GM21825 (cell line): ENCODE data around the gene ADCY1.
"Not testable (repeated sequence)": the region's sequence is repeated elsewhere in the genome, so short reads cannot be mapped to it uniquely, and the experiment has no call there.

Experiments
- ATAC-seq: cut with Tn5 transposase; IDR thresholded peaks from one replicate; pipeline ENCODE4 v1.9.1; 2021; ENCODE audit warnings: mild to moderate bottlenecking, moderate library complexity; ENCODE audit not compliant: unreplicated experiment

The ADCY1 gene

GRCh38 chr7:45573661-45574415, at the start of gene ADCY1:
ADCY1 (plus strand) TSS chr7:45574368; CDS start chr7:45574544, 176 bp downstream.
- no peak for ATAC-seq

DNA sequence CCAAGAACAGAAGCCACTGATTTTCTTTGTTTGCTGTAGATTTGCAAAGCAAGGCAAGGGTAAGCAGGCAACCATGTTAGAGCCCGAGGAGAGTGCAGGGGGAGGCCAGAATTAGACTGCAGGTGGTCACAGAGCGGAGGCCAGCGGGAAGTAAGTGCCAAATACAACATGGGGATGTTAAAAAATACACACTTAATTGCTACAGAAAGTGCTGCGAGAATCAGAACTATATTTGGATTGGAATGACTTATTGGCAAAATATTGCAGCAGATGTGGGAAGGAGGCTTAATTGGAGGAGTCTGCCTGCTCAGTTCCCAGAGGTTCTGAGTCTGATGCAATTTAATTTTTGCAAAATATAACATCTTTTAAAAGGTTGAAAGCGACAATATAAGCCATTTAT, 49.7 kb upstream of the ADCY1 start:
- no peak for ATAC-seq

- no peak for ATAC-seq
Observed at GRCh38 chr7:45525057-45525456, 49.1 kb upstream of the ADCY1 start.

DNA sequence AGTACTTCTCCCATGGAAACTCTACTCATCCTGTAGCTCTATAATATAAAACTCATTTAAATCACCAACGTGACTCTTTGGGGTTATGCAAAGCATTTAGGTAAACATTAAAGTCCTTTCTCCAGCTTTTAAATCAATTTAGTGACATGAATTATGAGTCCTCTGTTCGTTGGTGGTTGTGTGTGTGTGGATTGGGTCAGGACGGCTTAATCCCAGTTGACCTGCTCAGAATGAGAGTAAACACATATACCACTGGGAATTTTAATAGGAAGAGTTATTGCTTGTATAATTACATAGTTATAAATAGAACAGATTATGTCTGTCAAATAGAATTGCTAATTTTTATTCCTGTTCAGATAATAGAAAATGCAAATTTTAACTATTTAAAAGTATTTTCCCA, 30.7 kb upstream of the ADCY1 start:
- no peak for ATAC-seq

DNA sequence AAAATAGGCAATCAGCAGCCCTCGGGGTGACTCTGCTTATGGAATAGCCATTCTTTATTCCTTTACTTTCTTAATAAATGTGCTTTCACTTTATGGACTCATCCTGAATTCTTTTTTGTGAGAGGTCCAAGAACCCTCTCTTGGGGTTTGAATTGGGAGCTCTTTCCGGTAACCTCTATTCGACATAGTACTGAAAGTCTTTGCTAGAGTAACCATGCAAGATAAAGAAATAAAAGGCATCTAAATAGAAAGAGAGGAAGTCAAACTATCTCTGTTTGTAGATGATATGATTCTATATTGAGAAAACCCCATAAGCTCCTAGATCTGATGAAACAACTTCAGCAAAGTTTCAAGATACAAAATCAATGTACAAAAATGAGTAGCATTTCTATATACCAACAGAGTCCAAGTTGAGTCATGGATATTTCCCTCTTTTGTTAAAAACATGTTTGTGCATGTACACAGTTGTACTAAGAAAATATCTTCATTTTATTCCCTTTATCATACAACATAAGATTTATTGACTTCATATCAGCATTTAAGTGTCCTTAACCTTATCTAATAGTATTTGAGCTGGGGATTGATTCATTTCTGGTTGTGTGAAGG, 29.0 kb upstream of the ADCY1 start:
- ATAC-seq: not testable (repeated sequence)

- not testable (repeated sequence) for ATAC-seq
Observed at GRCh38 chr7:45548917-45549316, 25.3 kb upstream of the ADCY1 start.

- no peak for ATAC-seq
Observed at GRCh38 chr7:45563401-45563800, 10.8 kb upstream of the ADCY1 start.

GRCh38 chr7:45563941-45564461, 10.2 kb upstream of the ADCY1 start:
- ATAC-seq: no peak

DNA sequence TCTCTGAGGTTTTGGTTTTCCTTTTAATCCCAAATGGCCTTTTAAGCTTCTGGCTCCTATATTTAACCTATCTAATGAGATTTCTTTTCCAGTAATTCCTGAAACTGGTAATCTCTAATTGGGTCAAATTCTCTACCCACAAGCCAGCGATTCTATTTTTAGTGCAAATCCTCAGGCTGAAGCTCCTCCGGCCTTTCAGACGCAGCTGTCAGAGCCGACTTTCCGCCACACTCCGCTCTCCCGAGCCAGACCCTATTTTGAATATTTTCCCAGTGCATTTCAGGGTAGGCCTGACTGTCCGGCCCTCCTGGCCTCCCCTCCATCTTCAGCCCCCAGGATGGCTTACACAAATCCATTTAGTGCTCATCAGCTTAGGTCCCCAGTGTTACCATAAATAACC, 9.7 kb upstream of the ADCY1 start:
- ATAC-seq: no peak

DNA sequence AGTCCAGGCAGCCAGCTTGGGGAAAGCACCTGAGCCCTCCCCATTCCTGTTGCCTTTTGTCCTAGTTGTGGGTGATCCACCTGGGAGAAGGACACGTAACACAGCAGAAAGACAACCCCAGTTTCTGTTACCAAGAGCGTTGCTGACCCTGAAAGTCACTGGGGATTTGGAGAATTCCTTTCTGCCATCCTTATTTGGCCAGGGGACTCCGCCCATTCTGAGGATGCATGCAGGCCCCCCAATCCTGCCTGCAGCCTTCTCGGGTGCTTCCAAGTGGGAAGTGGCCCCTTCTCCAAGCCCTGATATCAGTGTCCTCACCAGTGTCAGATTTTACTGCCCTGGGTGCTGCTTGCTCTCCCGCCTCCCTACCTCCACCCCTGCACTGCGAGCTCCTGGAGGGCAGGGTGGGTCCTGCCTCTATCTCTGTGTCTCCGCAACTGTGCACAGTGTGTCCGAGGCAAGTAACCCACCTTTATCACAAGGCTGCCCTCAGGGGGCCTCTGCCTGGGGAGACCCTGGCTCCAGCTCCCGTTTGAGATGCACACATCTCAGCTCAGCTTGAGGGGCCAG, 9.2 kb upstream of the ADCY1 start:
- ATAC-seq: no peak

- no peak for ATAC-seq
Observed at GRCh38 chr7:45566386-45566785, 7.8 kb upstream of the ADCY1 start.

GRCh38 chr7:45566961-45567360, 7.2 kb upstream of the ADCY1 start:
- ATAC-seq: no peak

DNA sequence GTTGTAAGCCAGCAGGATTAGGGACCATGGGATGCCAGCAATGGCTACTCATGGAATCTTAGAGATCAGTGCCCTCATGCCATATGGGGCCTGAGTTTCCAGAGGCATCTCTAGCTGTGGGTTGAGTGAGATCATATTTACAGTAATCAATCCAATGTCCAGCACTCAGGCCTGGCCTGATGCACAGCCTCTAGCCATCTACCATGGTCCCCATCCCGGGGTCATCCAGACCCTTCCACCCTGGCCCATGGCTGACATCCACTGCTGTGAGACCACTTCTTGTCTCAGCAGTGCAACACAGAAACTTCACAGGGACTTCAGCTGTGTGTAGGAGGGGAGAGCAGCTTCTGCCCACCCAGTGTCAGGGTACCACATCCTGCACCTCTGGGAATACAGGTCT, 6.5 kb upstream of the ADCY1 start:
- no peak for ATAC-seq

GRCh38 chr7:45568536-45569289, 5.5 kb upstream of the ADCY1 start:
- ATAC-seq: no peak

DNA sequence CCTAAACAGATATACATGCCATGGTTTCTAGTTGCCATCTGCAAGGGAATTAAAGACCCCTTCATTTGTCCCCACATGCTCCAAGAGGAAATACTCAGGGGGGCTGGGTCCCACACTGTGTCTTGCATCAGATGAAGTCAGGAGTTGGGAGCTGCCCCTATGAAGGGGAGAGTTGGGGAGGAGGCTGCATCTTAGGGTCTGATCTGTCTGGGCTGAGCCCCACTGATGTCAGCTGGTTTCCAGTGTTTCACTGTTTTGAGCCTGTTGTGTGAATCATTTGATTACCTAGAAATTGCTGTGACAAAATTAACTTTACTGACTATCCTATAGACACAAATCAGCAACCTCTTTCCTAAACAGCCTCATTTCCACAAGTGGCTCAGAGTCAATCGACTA, 4.9 kb upstream of the ADCY1 start:
- ATAC-seq: no peak

GRCh38 chr7:45570797-45571196, 3.4 kb upstream of the ADCY1 start:
- ATAC-seq: no peak

DNA sequence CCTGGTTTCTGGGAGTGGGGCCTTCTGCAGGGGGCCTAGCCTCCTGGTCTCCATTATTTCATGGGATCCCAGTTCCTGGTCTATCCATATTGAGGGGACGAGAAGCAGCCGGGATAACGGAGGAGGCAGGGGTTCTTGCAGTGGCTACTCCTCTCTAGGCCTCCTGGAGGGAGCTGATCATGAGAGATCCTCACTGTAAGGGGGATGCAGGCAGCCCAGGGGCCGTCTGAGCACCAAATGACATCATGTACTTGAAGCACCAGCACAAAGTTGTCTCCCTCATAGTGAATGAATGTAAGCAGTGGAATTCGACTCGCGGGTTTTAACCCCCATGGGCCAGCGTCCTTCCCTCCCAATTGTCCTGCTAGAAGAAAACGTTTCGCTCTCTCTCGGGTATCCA, 964 bp upstream of the ADCY1 start:
- no peak for ATAC-seq

GRCh38 chr7:45574416-45574668, 174 bp downstream of the ADCY1 start:
- no peak for ATAC-seq

DNA sequence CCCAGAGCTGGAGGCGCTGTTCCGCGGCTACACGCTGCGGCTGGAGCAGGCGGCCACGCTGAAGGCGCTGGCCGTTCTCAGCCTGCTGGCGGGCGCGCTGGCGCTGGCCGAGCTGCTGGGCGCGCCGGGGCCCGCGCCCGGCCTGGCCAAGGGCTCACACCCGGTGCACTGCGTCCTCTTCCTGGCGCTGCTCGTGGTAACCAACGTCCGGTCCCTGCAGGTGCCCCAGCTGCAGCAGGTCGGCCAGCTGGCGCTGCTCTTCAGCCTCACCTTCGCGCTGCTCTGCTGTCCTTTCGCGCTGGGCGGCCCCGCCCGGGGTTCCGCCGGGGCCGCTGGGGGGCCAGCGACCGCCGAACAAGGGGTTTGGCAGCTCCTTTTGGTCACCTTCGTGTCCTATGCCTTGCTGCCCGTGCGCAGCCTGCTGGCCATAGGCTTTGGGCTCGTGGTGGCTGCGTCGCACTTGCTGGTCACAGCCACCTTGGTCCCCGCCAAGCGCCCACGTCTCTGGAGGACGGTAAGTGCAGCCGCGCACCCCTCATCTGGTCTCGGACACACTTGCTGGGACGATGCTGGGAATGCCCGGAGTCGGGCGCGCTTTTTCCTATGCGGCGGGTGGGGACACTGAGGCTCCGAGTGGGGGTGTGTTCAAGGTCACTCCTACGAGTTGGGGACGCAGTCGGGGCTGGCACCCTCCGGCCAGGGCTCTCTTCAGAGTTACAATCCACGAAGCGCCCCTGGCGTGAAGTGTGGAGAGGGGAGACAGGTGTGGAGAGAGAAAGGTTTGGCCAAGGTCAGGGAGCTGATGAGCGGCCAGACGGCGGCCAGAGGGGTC, 717 bp downstream of the ADCY1 start:
- no peak for ATAC-seq

DNA sequence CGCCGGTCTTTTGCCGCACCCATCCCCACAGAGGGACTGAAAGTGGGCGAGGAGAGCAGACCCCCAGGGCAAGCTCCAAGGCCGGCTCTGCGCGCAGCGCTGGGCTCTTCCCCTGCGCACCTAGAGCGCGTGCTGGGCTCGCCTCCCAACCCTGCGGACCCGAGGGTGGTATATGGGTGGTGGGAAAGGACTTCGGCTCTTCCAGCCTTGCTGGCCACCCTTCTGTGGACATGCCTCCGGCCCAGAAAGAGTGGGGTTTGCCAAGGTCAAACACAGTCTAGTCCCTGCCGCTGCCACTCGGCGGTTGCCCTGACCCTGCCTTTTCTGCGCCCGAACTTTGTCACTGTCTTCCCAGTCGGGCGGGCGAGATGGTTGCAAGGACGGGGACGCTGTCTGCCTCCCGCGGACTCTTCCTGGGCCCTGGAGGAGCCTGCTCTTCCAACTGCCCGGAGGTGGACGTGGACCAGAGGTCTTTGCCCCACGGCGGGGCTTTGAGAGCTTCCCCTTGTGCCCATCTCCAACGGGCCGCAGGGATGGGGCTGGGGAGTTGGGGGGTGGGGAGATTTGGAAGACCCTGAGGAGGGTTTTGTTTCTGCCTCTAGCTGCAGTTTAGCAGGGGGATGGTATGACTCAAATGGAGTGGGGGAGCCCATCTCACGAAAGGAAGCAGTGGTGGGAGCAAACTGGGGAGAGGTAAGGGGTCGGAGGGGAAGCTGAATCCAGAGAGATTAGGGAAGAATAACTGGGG, 1.5 kb downstream of the ADCY1 start:
- no peak for ATAC-seq
